Ishikawa (cell line): ENCODE results near the gene TSC22D4.

ENCODE experiments used
- CEBPB ChIP-seq: IDR thresholded peaks from 2 replicates; pipeline ENCODE4 v1.6.1; 2012
- EGR1 ChIP-seq: IDR thresholded peaks from 2 replicates; pipeline ENCODE4 v1.6.1; 2012
- FOXM1 ChIP-seq: IDR thresholded peaks from 2 replicates; pipeline ENCODE4 v1.6.1; 2012; ENCODE audit warnings: low read depth, borderline replicate concordance
- NFIC ChIP-seq: IDR thresholded peaks from 2 replicates; pipeline ENCODE4 v1.6.1; 2012
- TAF1 ChIP-seq: IDR thresholded peaks from 2 replicates; pipeline ENCODE4 v1.6.1; 2012; ENCODE audit warnings: low read depth, mild to moderate bottlenecking
- TEAD4 ChIP-seq: IDR thresholded peaks from 2 replicates; pipeline ENCODE4 v1.6.1; 2012
- YY1 ChIP-seq: IDR thresholded peaks from 2 replicates; pipeline ENCODE4 v1.6.1; 2012; ENCODE audit warnings: low read depth
- TF ChIP-seq, protein P1 (sequence below): IDR thresholded peaks from 2 replicates; pipeline ENCODE4 v1.6.1; 2012
- TF ChIP-seq, protein P2 (sequence below): IDR thresholded peaks from 2 replicates; pipeline ENCODE4 v1.6.1; 2012
- TF ChIP-seq, protein P3 (sequence below): IDR thresholded peaks from 2 replicates; pipeline ENCODE4 v1.6.1; 2012; ENCODE audit warnings: low read depth, mild to moderate bottlenecking

- TF ChIP-seq EGR1 (no peak), TEAD4 (no peak), CEBPB (no peak), NFIC (no peak), YY1 (no peak), TAF1 (no peak), FOXM1 (no peak)
- TF ChIP-seq, protein P1, sequence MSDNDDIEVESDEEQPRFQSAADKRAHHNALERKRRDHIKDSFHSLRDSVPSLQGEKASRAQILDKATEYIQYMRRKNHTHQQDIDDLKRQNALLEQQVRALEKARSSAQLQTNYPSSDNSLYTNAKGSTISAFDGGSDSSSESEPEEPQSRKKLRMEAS, result no peak
- TF ChIP-seq, protein P2, sequence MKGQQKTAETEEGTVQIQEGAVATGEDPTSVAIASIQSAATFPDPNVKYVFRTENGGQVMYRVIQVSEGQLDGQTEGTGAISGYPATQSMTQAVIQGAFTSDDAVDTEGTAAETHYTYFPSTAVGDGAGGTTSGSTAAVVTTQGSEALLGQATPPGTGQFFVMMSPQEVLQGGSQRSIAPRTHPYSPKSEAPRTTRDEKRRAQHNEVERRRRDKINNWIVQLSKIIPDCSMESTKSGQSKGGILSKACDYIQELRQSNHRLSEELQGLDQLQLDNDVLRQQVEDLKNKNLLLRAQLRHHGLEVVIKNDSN, result no peak
- TF ChIP-seq, protein P3, sequence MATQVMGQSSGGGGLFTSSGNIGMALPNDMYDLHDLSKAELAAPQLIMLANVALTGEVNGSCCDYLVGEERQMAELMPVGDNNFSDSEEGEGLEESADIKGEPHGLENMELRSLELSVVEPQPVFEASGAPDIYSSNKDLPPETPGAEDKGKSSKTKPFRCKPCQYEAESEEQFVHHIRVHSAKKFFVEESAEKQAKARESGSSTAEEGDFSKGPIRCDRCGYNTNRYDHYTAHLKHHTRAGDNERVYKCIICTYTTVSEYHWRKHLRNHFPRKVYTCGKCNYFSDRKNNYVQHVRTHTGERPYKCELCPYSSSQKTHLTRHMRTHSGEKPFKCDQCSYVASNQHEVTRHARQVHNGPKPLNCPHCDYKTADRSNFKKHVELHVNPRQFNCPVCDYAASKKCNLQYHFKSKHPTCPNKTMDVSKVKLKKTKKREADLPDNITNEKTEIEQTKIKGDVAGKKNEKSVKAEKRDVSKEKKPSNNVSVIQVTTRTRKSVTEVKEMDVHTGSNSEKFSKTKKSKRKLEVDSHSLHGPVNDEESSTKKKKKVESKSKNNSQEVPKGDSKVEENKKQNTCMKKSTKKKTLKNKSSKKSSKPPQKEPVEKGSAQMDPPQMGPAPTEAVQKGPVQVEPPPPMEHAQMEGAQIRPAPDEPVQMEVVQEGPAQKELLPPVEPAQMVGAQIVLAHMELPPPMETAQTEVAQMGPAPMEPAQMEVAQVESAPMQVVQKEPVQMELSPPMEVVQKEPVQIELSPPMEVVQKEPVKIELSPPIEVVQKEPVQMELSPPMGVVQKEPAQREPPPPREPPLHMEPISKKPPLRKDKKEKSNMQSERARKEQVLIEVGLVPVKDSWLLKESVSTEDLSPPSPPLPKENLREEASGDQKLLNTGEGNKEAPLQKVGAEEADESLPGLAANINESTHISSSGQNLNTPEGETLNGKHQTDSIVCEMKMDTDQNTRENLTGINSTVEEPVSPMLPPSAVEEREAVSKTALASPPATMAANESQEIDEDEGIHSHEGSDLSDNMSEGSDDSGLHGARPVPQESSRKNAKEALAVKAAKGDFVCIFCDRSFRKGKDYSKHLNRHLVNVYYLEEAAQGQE, result no peak
These were observed 40.8 kb downstream of the TSC22D4 start for GRCh38 chr7:100438172-100438571.
